ENCODE data around the gene CRYBA4.

CRYBA4 gene

GRCh38 chr22:26593763-26594162 lies 28.0 kb upstream of the CRYBA4 start:
- Histone ChIP-seq H3K4me1 (ENCODE audit: control insufficient read depth in 5 of 5, insufficient read depth in 5 of 5, low read length in 5 of 5) (peaks cover 0 to 21% (median 14%) of the 10 kb centered on the region in 5 donors), H3K27me3 (ENCODE audit: control insufficient read depth in 5 of 5, insufficient read depth in 4 of 5, low read length in 5 of 5) (no peaks in the 10 kb centered on the region), H3K27ac (ENCODE audit: low read depth, low read length) (no peak overlapping the region), H3K36me3 (ENCODE audit: control insufficient read depth in 5 of 5, insufficient read depth in 5 of 5, low read length in 5 of 5) (no peaks in the 10 kb centered on the region), H3K4me3 (ENCODE audit: low read depth in 1 of 5, low read length in 5 of 5) (no peak overlapping the region), H3K9ac (ENCODE audit: low read length in 5 of 5) (no peak overlapping the region), H3K9me3 (ENCODE audit: control insufficient read depth in 5 of 5, low read length in 5 of 5) (no peaks in the 10 kb centered on the region)

DNA sequence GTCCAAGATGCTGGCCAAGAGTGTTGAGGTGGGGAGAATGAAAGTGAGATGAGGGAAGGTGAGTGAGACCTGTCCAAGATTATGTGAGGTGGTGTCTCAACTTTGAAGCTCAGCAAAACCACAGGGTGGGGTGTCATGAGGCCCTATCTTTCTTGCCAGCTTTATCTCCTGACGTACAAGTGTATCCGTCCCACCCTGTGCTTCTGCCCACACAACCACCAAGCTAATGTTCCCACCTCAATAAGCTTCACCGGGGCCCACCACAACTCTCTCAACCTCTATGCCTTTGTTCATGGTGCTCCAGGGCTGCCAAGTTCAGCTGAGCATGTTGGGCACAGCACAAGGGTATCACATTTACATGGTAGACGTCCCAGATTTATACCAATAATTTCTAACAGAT lies 24.7 kb upstream of the CRYBA4 start:
- Histone ChIP-seq H3K36me3 (ENCODE audit: control insufficient read depth in 5 of 5, insufficient read depth in 5 of 5, low read length in 5 of 5) (no peaks in the 10 kb centered on the region), H3K4me1 (ENCODE audit: control insufficient read depth in 5 of 5, insufficient read depth in 5 of 5, low read length in 5 of 5) (peaks cover 0 to 8% (median 0%) of the 10 kb centered on the region in 5 donors), H3K4me3 (ENCODE audit: low read depth in 1 of 5, low read length in 5 of 5) (no peak overlapping the region), H3K9ac (ENCODE audit: low read length in 5 of 5) (no peak overlapping the region), H3K27ac (ENCODE audit: low read depth, low read length) (no peak overlapping the region), H3K9me3 (ENCODE audit: control insufficient read depth in 5 of 5, low read length in 5 of 5) (no peaks in the 10 kb centered on the region), H3K27me3 (ENCODE audit: control insufficient read depth in 5 of 5, insufficient read depth in 4 of 5, low read length in 5 of 5) (peaks cover 0 to 4% (median 0%) of the 10 kb centered on the region in 5 donors)

- Histone ChIP-seq H3K9ac (ENCODE audit: low read length in 5 of 5) (no peak overlapping the region), H3K4me3 (ENCODE audit: low read depth in 1 of 5, low read length in 5 of 5) (no peak overlapping the region), H3K9me3 (ENCODE audit: control insufficient read depth in 5 of 5, low read length in 5 of 5) (no peaks in the 10 kb centered on the region), H3K27me3 (ENCODE audit: control insufficient read depth in 5 of 5, insufficient read depth in 4 of 5, low read length in 5 of 5) (peaks cover 0 to 4% (median 0%) of the 10 kb centered on the region in 5 donors), H3K4me1 (ENCODE audit: control insufficient read depth in 5 of 5, insufficient read depth in 5 of 5, low read length in 5 of 5) (peaks cover 0 to 4% (median 0%) of the 10 kb centered on the region in 5 donors), H3K27ac (ENCODE audit: low read depth, low read length) (no peak overlapping the region), H3K36me3 (ENCODE audit: control insufficient read depth in 5 of 5, insufficient read depth in 5 of 5, low read length in 5 of 5) (no peaks in the 10 kb centered on the region)
Measured at GRCh38 chr22:26597480-26597879, 24.3 kb upstream of the CRYBA4 start.

DNA sequence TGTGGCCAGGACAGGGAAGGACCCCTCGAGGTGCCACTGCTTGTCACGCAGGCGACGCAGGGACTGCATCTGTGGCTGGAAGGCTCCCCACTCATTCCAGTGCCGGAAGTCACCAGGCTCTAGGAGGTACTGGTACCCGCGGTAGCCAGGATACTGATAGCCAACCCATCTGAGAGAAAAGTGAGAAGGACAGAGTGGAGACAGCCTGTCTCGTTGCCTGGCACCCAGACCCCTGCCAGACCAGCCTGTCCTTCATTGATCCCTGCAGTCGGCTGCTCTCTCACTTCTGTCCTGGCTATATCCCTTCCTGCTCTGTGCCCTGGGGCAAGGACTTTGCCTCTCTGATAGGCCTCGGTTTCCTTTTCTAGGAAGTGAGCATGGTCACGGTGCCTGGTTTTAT lies 22.3 kb upstream of the CRYBA4 start:
- H3K4me3 ChIP-seq (ENCODE audit: low read depth in 1 of 5, low read length in 5 of 5) = no peak overlapping the region
- H3K27me3 ChIP-seq (ENCODE audit: control insufficient read depth in 5 of 5, insufficient read depth in 4 of 5, low read length in 5 of 5) = peaks cover 0 to 4% (median 0%) of the 10 kb centered on the region in 5 donors
- no peak overlapping the region for H3K9ac ChIP-seq (ENCODE audit: low read length in 5 of 5)
- no peaks in the 10 kb centered on the region for H3K9me3 ChIP-seq (ENCODE audit: control insufficient read depth in 5 of 5, low read length in 5 of 5)
- no peaks in the 10 kb centered on the region for H3K36me3 ChIP-seq (ENCODE audit: control insufficient read depth in 5 of 5, insufficient read depth in 5 of 5, low read length in 5 of 5)
- H3K27ac ChIP-seq (ENCODE audit: low read depth, low read length) = no peak overlapping the region
- H3K4me1 ChIP-seq (ENCODE audit: control insufficient read depth in 5 of 5, insufficient read depth in 5 of 5, low read length in 5 of 5) = no peaks in the 10 kb centered on the region

- no peak overlapping the region for H3K9ac ChIP-seq (ENCODE audit: low read length in 5 of 5)
- no peak overlapping the region for H3K27ac ChIP-seq (ENCODE audit: low read depth, low read length)
- no peak overlapping the region for H3K4me3 ChIP-seq (ENCODE audit: low read depth in 1 of 5, low read length in 5 of 5)
- H3K4me1 ChIP-seq (ENCODE audit: control insufficient read depth in 5 of 5, insufficient read depth in 5 of 5, low read length in 5 of 5) = no peaks in the 10 kb centered on the region
- H3K9me3 ChIP-seq (ENCODE audit: control insufficient read depth in 5 of 5, low read length in 5 of 5) = no peaks in the 10 kb centered on the region
- H3K36me3 ChIP-seq (ENCODE audit: control insufficient read depth in 5 of 5, insufficient read depth in 5 of 5, low read length in 5 of 5) = no peaks in the 10 kb centered on the region
- H3K27me3 ChIP-seq (ENCODE audit: control insufficient read depth in 5 of 5, insufficient read depth in 4 of 5, low read length in 5 of 5) = peaks cover 0 to 4% (median 0%) of the 10 kb centered on the region in 5 donors
Measured at GRCh38 chr22:26601726-26602125, 20.0 kb upstream of the CRYBA4 start.

- H3K4me3 ChIP-seq (ENCODE audit: low read depth in 1 of 5, low read length in 5 of 5) = no peak overlapping the region
- H3K27ac ChIP-seq (ENCODE audit: low read depth, low read length) = no peak overlapping the region
- no peaks in the 10 kb centered on the region for H3K9me3 ChIP-seq (ENCODE audit: control insufficient read depth in 5 of 5, low read length in 5 of 5)
- H3K27me3 ChIP-seq (ENCODE audit: control insufficient read depth in 5 of 5, insufficient read depth in 4 of 5, low read length in 5 of 5) = peaks cover 0 to 4% (median 0%) of the 10 kb centered on the region in 5 donors
- H3K9ac ChIP-seq (ENCODE audit: low read length in 5 of 5) = no peak overlapping the region
- no peaks in the 10 kb centered on the region for H3K4me1 ChIP-seq (ENCODE audit: control insufficient read depth in 5 of 5, insufficient read depth in 5 of 5, low read length in 5 of 5)
- H3K36me3 ChIP-seq (ENCODE audit: control insufficient read depth in 5 of 5, insufficient read depth in 5 of 5, low read length in 5 of 5) = no peaks in the 10 kb centered on the region
Measured at GRCh38 chr22:26602127-26602526, 19.6 kb upstream of the CRYBA4 start.

- H3K36me3 ChIP-seq (ENCODE audit: control insufficient read depth in 5 of 5, insufficient read depth in 5 of 5, low read length in 5 of 5) = no peaks in the 10 kb centered on the region
- H3K9ac ChIP-seq (ENCODE audit: low read length in 5 of 5) = no peak overlapping the region
Measured at GRCh38 chr22:26604368-26604767, 17.4 kb upstream of the CRYBA4 start.

DNA sequence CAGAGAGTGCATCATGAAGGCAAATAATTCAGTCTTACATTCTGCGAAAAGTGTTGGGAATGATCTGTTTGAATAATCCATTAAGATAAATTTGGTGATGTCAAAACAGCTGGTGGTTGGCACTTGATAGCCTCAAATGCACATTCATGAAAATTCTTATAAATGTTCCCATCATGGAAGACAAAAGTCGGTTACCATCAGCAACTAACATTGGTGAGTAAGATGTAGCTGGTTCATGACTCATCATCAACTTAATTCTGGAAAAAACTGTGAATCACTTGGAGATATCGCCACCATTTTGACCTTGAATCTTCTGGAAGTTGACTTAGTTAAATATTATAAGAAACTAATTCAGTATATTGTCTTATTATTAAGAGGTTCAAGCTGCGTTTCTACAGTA lies 15.2 kb upstream of the CRYBA4 start:
- Histone ChIP-seq H3K9me3 (ENCODE audit: control insufficient read depth in 5 of 5, low read length in 5 of 5) (no peaks in the 10 kb centered on the region), H3K36me3 (ENCODE audit: control insufficient read depth in 5 of 5, insufficient read depth in 5 of 5, low read length in 5 of 5) (no peaks in the 10 kb centered on the region), H3K27me3 (ENCODE audit: control insufficient read depth in 5 of 5, insufficient read depth in 4 of 5, low read length in 5 of 5) (no peaks in the 10 kb centered on the region), H3K9ac (ENCODE audit: low read length in 5 of 5) (no peak overlapping the region), H3K4me1 (ENCODE audit: control insufficient read depth in 5 of 5, insufficient read depth in 5 of 5, low read length in 5 of 5) (peaks cover 0 to 10% (median 0%) of the 10 kb centered on the region in 5 donors), H3K27ac (ENCODE audit: low read depth, low read length) (no peak overlapping the region), H3K4me3 (ENCODE audit: low read depth in 1 of 5, low read length in 5 of 5) (no peak overlapping the region)

More at GRCh38 chr22:26604368-26604767, 17.4 kb upstream of the CRYBA4 start:
- Histone ChIP-seq H3K4me3 (ENCODE audit: low read depth in 1 of 5, low read length in 5 of 5) (no peak overlapping the region), H3K9me3 (ENCODE audit: control insufficient read depth in 5 of 5, low read length in 5 of 5) (no peaks in the 10 kb centered on the region), H3K27me3 (ENCODE audit: control insufficient read depth in 5 of 5, insufficient read depth in 4 of 5, low read length in 5 of 5) (peaks cover 0 to 3% (median 0%) of the 10 kb centered on the region in 5 donors), H3K4me1 (ENCODE audit: control insufficient read depth in 5 of 5, insufficient read depth in 5 of 5, low read length in 5 of 5) (no peaks in the 10 kb centered on the region), H3K27ac (ENCODE audit: low read depth, low read length) (no peak overlapping the region)

GRCh38 chr22:26608129-26608528 lies 13.6 kb upstream of the CRYBA4 start:
- peaks cover 0 to 10% (median 6%) of the 10 kb centered on the region in 5 donors for H3K27me3 ChIP-seq (ENCODE audit: control insufficient read depth in 5 of 5, insufficient read depth in 4 of 5, low read length in 5 of 5)
- no peak overlapping the region for H3K9ac ChIP-seq (ENCODE audit: low read length in 5 of 5)
- no peak overlapping the region for H3K4me3 ChIP-seq (ENCODE audit: low read depth in 1 of 5, low read length in 5 of 5)
- no peak overlapping the region for H3K27ac ChIP-seq (ENCODE audit: low read depth, low read length)
- peaks cover 0 to 10% (median 0%) of the 10 kb centered on the region in 5 donors for H3K4me1 ChIP-seq (ENCODE audit: control insufficient read depth in 5 of 5, insufficient read depth in 5 of 5, low read length in 5 of 5)
- no peaks in the 10 kb centered on the region for H3K36me3 ChIP-seq (ENCODE audit: control insufficient read depth in 5 of 5, insufficient read depth in 5 of 5, low read length in 5 of 5)
- H3K9me3 ChIP-seq (ENCODE audit: control insufficient read depth in 5 of 5, low read length in 5 of 5) = no peaks in the 10 kb centered on the region

DNA sequence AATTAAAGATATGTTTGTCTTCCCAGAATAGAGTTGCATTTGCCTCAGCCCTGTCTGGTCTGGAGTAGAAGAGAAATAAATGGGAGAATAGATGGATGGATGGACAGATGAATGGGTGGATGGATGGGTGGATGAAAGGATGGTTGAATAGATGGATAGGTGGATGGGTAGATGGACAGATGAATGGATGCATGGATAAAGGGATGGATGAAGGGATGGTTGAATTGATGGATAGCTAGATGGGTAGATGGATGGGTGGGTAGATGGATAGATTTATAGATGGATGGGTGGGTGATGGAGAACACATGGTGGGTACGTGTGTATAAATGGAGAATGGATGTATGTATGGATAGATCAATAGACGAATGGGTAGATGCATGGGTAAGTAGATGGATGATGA lies 12.5 kb upstream of the CRYBA4 start:
- no peak overlapping the region for H3K27ac ChIP-seq (ENCODE audit: low read depth, low read length)
- H3K27me3 ChIP-seq (ENCODE audit: control insufficient read depth in 5 of 5, insufficient read depth in 4 of 5, low read length in 5 of 5) = peaks cover 0 to 11% (median 7%) of the 10 kb centered on the region in 5 donors
- peaks cover 0 to 10% (median 0%) of the 10 kb centered on the region in 5 donors for H3K4me1 ChIP-seq (ENCODE audit: control insufficient read depth in 5 of 5, insufficient read depth in 5 of 5, low read length in 5 of 5)

More for the DNA sequence above, 12.5 kb upstream of the CRYBA4 start:
- no peak overlapping the region for H3K9ac ChIP-seq (ENCODE audit: low read length in 5 of 5)
- H3K36me3 ChIP-seq (ENCODE audit: control insufficient read depth in 5 of 5, insufficient read depth in 5 of 5, low read length in 5 of 5) = no peaks in the 10 kb centered on the region
- no peaks in the 10 kb centered on the region for H3K9me3 ChIP-seq (ENCODE audit: control insufficient read depth in 5 of 5, low read length in 5 of 5)
- no peak overlapping the region for H3K4me3 ChIP-seq (ENCODE audit: low read depth in 1 of 5, low read length in 5 of 5)

Data from subcutaneous abdominal adipose tissue (tissue), 5 donors.